ENCODE measurements around the gene MTLN. TPM values are rescaled to one million over a fixed set of nuclear protein-coding genes. Genes with fewer than 3 reads are reported as not detected.

MTLN gene
- total and polyA plus RNA-seq, 2 of the 13 experiments (the other 11 are each of a cell fraction or from before 2014, with no cell fraction given): 37.1 to 50.4 TPM

- TF ChIP-seq ZNF609 (CRISPR knock-in tag; IDR thresholded peaks at IDR 0.05; ENCODE audit: borderline replicate concordance) (no peak), TEAD3 (CRISPR knock-in tag; optimal IDR thresholded peaks at IDR 0.05; ENCODE audit: borderline replicate concordance) (peak; percentile 56), ZNF674 (CRISPR knock-in tag; IDR thresholded peaks at IDR 0.05; ENCODE audit: low read depth) (0 out of 2 replicates have a peak, but pooled peaks have one; percentile 29), CBX1 (IDR thresholded peaks at IDR 0.05; ENCODE audit: low read depth) (no peak), E2F2 (CRISPR knock-in tag; IDR thresholded peaks at IDR 0.05; ENCODE audit: borderline replicate concordance) (no peak), ZNF883 (CRISPR knock-in tag; IDR thresholded peaks at IDR 0.05; ENCODE audit: not compliant biosample characterization) (peak; percentile 90), HNF1A (IDR thresholded peaks at IDR 0.05; ENCODE audit: low read depth) (peak; percentile 28; the same call in 1 of the 2 replicates), HNF1A (CRISPR knock-in tag; IDR thresholded peaks at IDR 0.05; ENCODE audit: borderline replicate concordance) (peak; percentile 22; the same call in 1 of the 2 replicates), ZNF317 (CRISPR knock-in tag; IDR thresholded peaks at IDR 0.05) (no peak), RARA (CRISPR knock-in tag; IDR thresholded peaks at IDR 0.05) (peak; percentile 28; the same call in 1 of the 2 replicates), ZNF362 (CRISPR knock-in tag; IDR thresholded peaks at IDR 0.05; ENCODE audit: borderline replicate concordance) (no peak), U2AF2 (IDR thresholded peaks at IDR 0.05; ENCODE audit: low read depth, low read length) (no peak), RNF2 (conservative IDR thresholded peaks at IDR 0.05; ENCODE audit: low read depth) (no peak), ZNF784 (CRISPR knock-in tag; IDR thresholded peaks at IDR 0.05; ENCODE audit: borderline replicate concordance) (peak; percentile 69; the same call in 1 of the 2 replicates), CENPT (CRISPR knock-in tag; IDR thresholded peaks at IDR 0.05; ENCODE audit: low read depth) (no peak)
Observed at GRCh38 chr2:110204408-110205385, 7.7 kb downstream of the MTLN start, which contains the start of gene NPHP1 (continued).

Data from HepG2 (cell line).